B cell (primary cell): Measurements from ENCODE around the gene PHLDB3. TPM values are rescaled to one million over a fixed set of nuclear protein-coding genes. Genes with fewer than 3 reads are reported as not detected.
A peak's percentile ranks its signal among the peaks of the same experiment; 100 is the strongest.

Experiments used
- ATAC-seq: fragments of 200-7000 bp; cut with Tn5 transposase; one replicate; pipeline ENCODE4 v1.10.0; 2021; ENCODE audit warnings: low read depth, mild to moderate bottlenecking, moderate number of reproducible peaks, moderate library complexity
- CTCF ChIA-PET: fragments of 350-600 bp; sonication (Branson Sonifier 250); formaldehyde crosslinking; loops from one replicate; lab custom pipeline; 2021; ENCODE audit warnings: antibody characterized with exemption, inconsistent platforms; lab: Charles Lee
- POLR2A ChIA-PET: fragments of 350-600 bp; sonication (Branson Sonifier 250); formaldehyde crosslinking; loops from one replicate; lab custom pipeline; 2021; ENCODE audit warnings: antibody characterized with exemption; lab: Charles Lee
- DNase-seq: peaks from one replicate; pipeline ENCODE4 v3.0.0; 2013
- H2AFZ ChIP-seq: 2 replicates; pipeline ENCODE4 v1.6.1; 2012; ENCODE audit warnings: mild to moderate bottlenecking, low read depth, low read length; ENCODE audit not compliant: insufficient read depth, poor library complexity, severe bottlenecking
- H3K27ac ChIP-seq, 2 donors: 1 replicate in 1 of 2; 2 replicates in 1 of 2; pipeline ENCODE4 v1.5.1; 2012 to 2013; ENCODE audit warnings: low read length in 2 of 2, mild to moderate bottlenecking in 2 of 2, moderate library complexity in 1 of 2
- H3K27me3 ChIP-seq, 4 experiments: fragments of 200-600 bp in 1 of 4; sonication (generic) in 1 of 4; replicated peaks in 1 of 4; 1 replicate in 2 of 4; 2 replicates in 2 of 4; pipeline versions ENCODE4 v1.6.1 to v1.7.0; 2013 to 2016; ENCODE audit warnings: low read length in 3 of 4, mild to moderate bottlenecking in 2 of 4, mixed read lengths in 1 of 4, moderate library complexity in 1 of 4; ENCODE audit not compliant: insufficient read depth in 4 of 4, control insufficient read depth in 3 of 4; ENCODE audit errors: control extremely low read depth in 1 of 4
- H3K36me3 ChIP-seq, 2 experiments: replicated peaks in 1 of 2; 1 replicate in 1 of 2; 2 replicates in 1 of 2; pipeline versions ENCODE4 v1.6.1 to v1.7.1; 2013; ENCODE audit warnings: low read length in 1 of 2; ENCODE audit not compliant: insufficient read depth in 2 of 2, control insufficient read depth in 1 of 2; ENCODE audit errors: control extremely low read depth in 1 of 2, extremely low read depth in 1 of 2
- H3K4me1 ChIP-seq, 2 donors: fragments of 200-600 bp in 1 of 2; sonication (generic) in 1 of 2; 1 replicate in 1 of 2; 2 replicates in 1 of 2; pipeline versions ENCODE4 v1.5.1 to v1.6.1; 2013 to 2017; ENCODE audit warnings: low read length in 2 of 2; ENCODE audit not compliant: control insufficient read depth in 2 of 2, insufficient read depth in 2 of 2
- H3K4me2 ChIP-seq: replicated peaks from 2 replicates; pipeline ENCODE3; 2012; ENCODE audit warnings: mild to moderate bottlenecking, low read depth, low read length; ENCODE audit not compliant: poor library complexity, severe bottlenecking
- H3K4me3 ChIP-seq, 5 experiments: fragments of 200-600 bp in 1 of 5; sonication (generic) in 1 of 5; 1 replicate in 3 of 5; 2 replicates in 2 of 5; pipeline versions ENCODE4 v1.5.1 to v1.7.0; 2011 to 2016; ENCODE audit warnings: low read length in 4 of 5, mild to moderate bottlenecking in 4 of 5, low read depth in 2 of 5, control low read depth in 1 of 5, moderate library complexity in 1 of 5; ENCODE audit not compliant: insufficient read depth in 1 of 5; ENCODE audit errors: control extremely low read depth in 1 of 5, extremely low read depth in 1 of 5
- H3K79me2 ChIP-seq: fragments of 200-600 bp; sonication (generic); one replicate; pipeline ENCODE4 v1.6.0; 2016; ENCODE audit warnings: low read length; ENCODE audit not compliant: control insufficient read depth, insufficient read depth
- H3K9ac ChIP-seq: fragments of 200-600 bp; sonication (generic); 2 replicates; pipeline ENCODE4 v1.6.1; 2017; ENCODE audit warnings: mild to moderate bottlenecking, low read length, moderate library complexity
- H3K9me3 ChIP-seq, 3 donors: one replicate each; pipeline versions ENCODE4 v1.6.1 to v1.7.1; 2013; ENCODE audit warnings: low read length in 2 of 3; ENCODE audit not compliant: control insufficient read depth in 2 of 3, insufficient read depth in 1 of 3; ENCODE audit errors: control extremely low read depth in 1 of 3
- H4K20me1 ChIP-seq: 2 replicates; pipeline ENCODE4 v1.6.0; 2012; ENCODE audit warnings: mild to moderate bottlenecking, low read length; ENCODE audit not compliant: insufficient read depth, control insufficient read depth, poor library complexity, severe bottlenecking
- H3K27ac Mint-ChIP-seq: one replicate; pipeline ENCODE4 v1.8.0; 2021; ENCODE audit warnings: mixed read lengths
- H3K27me3 Mint-ChIP-seq: one replicate; pipeline ENCODE4 v1.8.0; 2021; ENCODE audit warnings: mixed read lengths
- H3K4me1 Mint-ChIP-seq: one replicate; pipeline ENCODE4 v1.8.0; 2021; ENCODE audit warnings: mixed read lengths
- H3K4me3 Mint-ChIP-seq: one replicate; pipeline ENCODE4 v1.8.0; 2021; ENCODE audit warnings: mixed read lengths
- H3K9me3 Mint-ChIP-seq: one replicate; pipeline ENCODE4 v1.8.0; 2022; ENCODE audit warnings: mixed read lengths; ENCODE audit not compliant: insufficient read depth
- CTCF ChIP-seq: fragments of 200-600 bp; IDR thresholded peaks from one replicate; pipeline ENCODE4 v1.8.0; 2022; ENCODE audit warnings: antibody characterized with exemption, mild to moderate bottlenecking
- EZH2 ChIP-seq: IDR thresholded peaks from 2 replicates; pipeline ENCODE4 v1.6.1; 2012; ENCODE audit warnings: borderline replicate concordance, low read depth, mild to moderate bottlenecking, moderate library complexity, low read length; ENCODE audit not compliant: insufficient read depth, poor library complexity, severe bottlenecking
- WGBS: methylation state at CpG from one replicate; pipeline ENCODE4 v1.1.5; 2013; ENCODE audit warnings: missing lambda C conversion rate; ENCODE audit not compliant: insufficient coverage; 5-methylcytosine and 5-hydroxymethylcytosine counted together
- intact Hi-C: fragments of 100-400 bp; cut with micrococcal nuclease; formaldehyde crosslinking; loops from one replicate; pipeline ENCODE4 v1.10.0; 2022
- polyA plus RNA-seq: library from polyadenylated mRNA; depleted of rRNA; stranded (reverse); fragments of >200 nt; gene quantifications from 2 replicates; pipeline ENCODE4 v1.2.3, GENCODE V29; 2012
- total RNA-seq, 2 donors: library from RNA; stranded (reverse); fragments of 120-200 nt in 1 of 2; gene quantifications; 1 replicate in 1 of 2; 2 replicates in 1 of 2; pipeline versions ENCODE4 v1.2.3 to v1.2.4, GENCODE V29; 2013 to 2022

PHLDB3 gene
- total and polyA plus RNA-seq, 2 donors (not counting 1 experiment from before 2014, with no cell fraction given) = 10.2 to 30.7 TPM

- intact Hi-C loops = no loop called here
Measured at GRCh38 chr19:43525836-43526771, 21.6 kb upstream of the PHLDB3 start.

More at GRCh38 chr19:43525836-43526771, 21.6 kb upstream of the PHLDB3 start:
- H3K4me3 ChIP-seq = peak overlapping the region; percentile 22 to 78 (median 72)
- H3K9me3 ChIP-seq = no peaks in the 10 kb centered on the region
- TF ChIP-seq EZH2 (no peak), CTCF (no peak)
- no peaks in the 10 kb centered on the region for H4K20me1 ChIP-seq
- CTCF ChIA-PET = interaction anchor here (0.6 to 14.1 kb wide), 7 partner anchors 9 to 199 kb away, joined by 3 to 644 read pairs (median 5); partner anchors contain the start of gene PHLDB3
- H3K36me3 ChIP-seq = no peaks in the 10 kb centered on the region
- peak overlapping the region; percentile 98 for H3K4me3 Mint-ChIP-seq
- 3% methylated on average over 26 of the region's 26 CpGs for WGBS
- no peaks in the 10 kb centered on the region for H3K27me3 Mint-ChIP-seq
- H3K9me3 Mint-ChIP-seq = no peaks in the 10 kb centered on the region
- H3K27ac ChIP-seq = peak overlapping the region; percentile 16 to 63
- POLR2A ChIA-PET = no interaction called here
- DNase-seq (peak; percentile 37), ATAC-seq (no peak)
- peak overlapping the region; percentile 92 for H3K4me2 ChIP-seq
- H3K4me1 ChIP-seq = peaks cover 19 to 30% of the 10 kb centered on the region in 2 donors
- H3K79me2 ChIP-seq = peaks cover 11% of the 10 kb centered on the region
- H3K27ac Mint-ChIP-seq = peak overlapping the region; percentile 46
- peak overlapping the region; percentile 95 for H2AFZ ChIP-seq
- H3K9ac ChIP-seq = peak overlapping the region; percentile 80
- H3K27me3 ChIP-seq = no peaks in the 10 kb centered on the region
- H3K4me1 Mint-ChIP-seq = peaks cover 29% of the 10 kb centered on the region
